Activated naive CD4-positive, alpha-beta T cell (primary cell): ENCODE data around the gene TFDP1.

Experiments used
- DNase-seq, 4 experiments: peaks; one replicate each; lab custom pipeline; 2025; lab: John Stamatoyannopoulos, UW

Gene TFDP1

DNA sequence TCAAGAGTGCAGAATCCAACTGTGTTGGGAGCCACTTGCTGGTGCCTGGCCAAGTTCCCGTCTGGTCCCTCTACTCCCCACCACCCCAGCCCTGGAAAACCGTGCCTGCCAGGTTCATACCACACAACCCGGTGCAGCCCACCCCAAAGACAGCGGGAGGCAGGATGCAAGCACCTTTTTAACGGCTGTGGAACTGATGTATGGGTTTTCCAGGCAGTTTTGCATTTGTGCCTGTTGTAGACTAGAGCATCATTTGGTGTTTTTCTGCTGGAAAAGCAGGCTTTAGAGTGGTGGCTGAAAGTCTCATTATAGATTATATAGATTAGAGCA is 13.5 kb downstream of the TFDP1 start:
- DNase-seq, result no peak

GRCh38 chr13:113598481-113598880 is 13.9 kb downstream of the TFDP1 start:
- no peak for DNase-seq

DNA sequence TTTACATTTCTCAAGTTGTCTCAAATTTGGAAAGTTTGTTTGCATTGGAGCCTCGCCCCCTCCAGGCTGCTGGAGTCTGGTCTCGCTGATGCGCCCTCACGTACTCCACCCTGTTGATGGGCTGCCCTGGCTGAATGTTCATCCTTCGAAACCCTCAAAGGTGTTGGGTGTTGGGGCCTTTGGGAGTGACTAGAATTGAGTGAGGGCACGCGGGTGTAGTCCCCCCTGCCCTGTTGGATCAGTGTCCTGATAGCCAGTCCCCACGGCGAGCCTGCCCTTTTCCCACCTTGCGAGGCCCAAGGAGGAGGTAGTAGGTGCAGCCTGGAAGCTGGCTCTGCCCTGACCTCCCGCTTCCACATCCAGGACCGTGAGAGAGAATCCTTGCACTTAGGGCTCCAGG is 14.8 kb downstream of the TFDP1 start:
- no peak for DNase-seq

- DNase-seq, result no peak
Observed at GRCh38 chr13:113601166-113602070, 16.9 kb downstream of the TFDP1 start.

DNA sequence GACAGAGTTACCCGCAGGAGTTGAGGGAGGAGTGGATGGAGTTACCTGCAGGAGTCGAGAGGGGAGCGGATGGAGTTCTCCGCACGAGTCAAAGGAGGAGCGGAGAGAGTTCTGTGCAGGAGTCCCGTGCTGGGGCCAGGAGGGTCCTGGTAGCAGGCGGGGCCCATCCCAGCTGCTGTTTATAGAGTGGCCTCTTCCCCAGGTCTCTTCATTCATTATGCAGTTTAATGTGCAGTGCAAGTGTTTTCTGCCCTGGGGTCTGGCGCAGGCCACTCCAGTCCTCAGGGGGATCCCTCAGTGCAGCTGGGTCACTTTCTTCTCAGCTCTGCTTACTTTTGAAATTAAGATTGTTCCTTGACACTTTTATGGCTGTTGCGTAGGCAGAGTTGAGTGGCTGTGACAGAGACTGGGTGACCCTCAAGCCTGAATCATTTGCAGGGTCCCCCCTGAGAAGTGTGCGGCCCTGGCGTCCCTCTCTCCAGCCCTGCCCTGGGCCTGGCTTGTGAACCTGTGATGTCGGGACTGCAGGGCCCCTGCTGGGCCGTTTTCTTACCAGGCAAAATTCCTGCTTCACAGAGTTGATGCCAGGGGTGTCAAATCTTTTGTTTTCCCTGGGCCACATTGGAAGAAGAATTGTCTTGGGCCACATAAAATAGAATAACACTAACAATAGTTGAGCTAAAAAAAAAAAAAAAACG is 17.9 kb downstream of the TFDP1 start:
- no peak for DNase-seq

DNA sequence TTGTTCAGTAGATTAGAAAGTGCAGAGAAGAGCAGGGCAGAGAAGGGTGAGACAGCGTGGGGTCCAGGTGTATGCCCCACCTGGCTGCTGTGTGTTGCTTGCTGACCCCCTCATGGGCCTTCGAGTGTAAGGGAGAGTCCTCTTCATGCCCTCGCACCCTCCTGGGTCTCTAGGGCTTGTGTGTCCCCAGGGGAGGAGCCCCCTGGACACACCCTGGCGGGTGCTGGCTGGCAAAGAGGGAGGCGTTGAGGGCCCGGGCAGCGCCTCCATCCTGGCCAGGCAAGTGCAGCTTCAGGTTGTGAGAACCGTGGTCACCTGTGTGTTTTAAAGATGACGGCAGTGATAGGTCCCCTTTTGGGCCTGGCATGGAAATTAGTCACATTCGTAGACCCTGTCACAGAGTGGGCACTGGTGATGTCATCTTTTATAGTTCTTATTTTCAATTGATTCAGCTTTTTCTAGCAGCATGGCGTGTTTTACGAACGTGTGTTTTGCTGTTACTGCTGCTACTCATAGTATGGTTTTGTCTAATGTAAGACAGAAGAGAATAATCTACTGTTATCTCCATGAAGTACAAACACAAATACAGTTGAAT is 18.7 kb downstream of the TFDP1 start:
- no peak for DNase-seq

- no peak for DNase-seq
Observed at GRCh38 chr13:113604186-113604585, 19.6 kb downstream of the TFDP1 start.

- DNase-seq, result no peak
Observed at GRCh38 chr13:113605461-113605860, 20.9 kb downstream of the TFDP1 start.

GRCh38 chr13:113605866-113606438 is 21.4 kb downstream of the TFDP1 start:
- no peak for DNase-seq

DNA sequence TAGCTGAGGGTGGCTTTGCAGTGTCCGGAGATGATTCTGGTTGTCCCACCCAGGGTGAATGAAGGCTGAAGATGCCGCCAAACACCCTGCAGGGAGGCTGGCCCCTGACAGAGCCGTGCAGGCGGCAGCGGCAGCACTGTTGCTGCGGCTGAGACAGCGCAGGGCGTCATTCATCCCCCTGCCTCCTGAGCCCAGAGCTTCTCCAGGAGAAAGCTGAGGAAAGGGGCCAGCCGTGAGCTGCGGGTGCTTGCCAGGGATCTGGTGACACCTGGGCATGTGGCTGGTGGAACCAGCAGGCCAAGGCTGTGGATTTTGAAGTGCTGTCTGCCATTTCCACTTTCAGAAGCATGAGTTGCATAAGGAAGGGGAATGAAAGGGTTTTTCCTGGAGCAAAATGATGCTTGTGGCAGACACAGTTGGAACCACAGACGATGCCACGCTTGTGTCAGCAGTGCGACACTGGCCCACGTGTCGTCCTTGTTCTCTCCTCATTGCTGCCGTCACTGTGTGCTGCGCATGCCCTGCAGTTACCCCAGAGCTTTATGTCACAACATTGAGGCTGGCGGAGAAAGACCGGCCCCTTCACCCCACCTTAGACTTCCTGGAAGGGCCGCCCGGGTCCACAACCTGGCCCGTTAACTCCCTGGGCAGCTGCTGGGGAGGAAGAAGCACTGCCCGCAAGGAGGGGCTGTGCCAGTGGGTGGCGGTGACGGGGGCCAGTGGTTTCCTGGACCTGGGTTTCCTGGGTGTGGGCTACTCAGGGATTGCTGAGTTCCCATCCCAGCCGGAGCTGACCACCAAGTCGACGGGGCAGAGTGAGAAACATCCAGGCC is 22.7 kb downstream of the TFDP1 start:
- no peak for DNase-seq

GRCh38 chr13:113607889-113608635 is 23.5 kb downstream of the TFDP1 start:
- no peak for DNase-seq

- DNase-seq, result no peak
Observed at GRCh38 chr13:113608967-113609533, 24.5 kb downstream of the TFDP1 start.

DNA sequence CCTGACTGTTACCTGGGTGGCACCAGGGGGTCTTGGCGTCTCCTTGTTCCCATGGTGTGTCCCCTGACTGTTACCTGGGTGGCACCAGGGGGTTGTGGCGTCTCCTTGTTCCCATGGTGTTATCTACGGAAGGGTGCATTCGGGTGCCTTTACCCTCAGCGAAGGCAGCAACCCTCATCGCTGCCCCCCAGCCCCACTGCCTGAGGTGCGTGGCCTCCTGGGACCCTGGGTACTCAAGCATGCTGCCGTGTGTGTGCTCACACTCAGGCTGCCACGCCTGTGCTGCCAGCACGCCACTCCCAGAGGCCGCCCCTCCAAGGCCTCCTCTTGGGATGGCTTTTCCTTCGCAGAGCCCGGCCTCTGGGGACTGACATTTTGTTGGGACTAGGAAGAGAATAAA is 25.1 kb downstream of the TFDP1 start:
- DNase-seq, result no peak

DNA sequence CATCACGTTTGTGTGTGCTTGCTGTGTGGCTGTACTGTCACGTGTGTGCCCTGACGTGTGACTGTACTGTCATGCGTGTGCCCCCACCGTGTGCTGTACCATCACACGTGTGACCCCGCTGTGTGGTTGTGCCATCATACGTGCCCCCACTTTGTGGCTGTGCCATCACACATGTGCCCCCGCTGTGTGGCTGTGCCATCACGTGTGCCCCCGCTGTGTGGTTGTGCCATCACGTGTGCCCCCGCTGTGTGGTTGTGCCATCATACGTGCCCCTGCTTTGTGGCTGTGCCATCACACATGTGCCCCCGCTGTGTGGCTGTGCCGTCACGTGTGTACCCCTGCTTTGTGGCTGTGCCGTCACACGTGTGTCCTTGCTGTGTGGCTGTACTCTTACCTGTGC is 25.7 kb downstream of the TFDP1 start:
- DNase-seq, result no peak

DNA sequence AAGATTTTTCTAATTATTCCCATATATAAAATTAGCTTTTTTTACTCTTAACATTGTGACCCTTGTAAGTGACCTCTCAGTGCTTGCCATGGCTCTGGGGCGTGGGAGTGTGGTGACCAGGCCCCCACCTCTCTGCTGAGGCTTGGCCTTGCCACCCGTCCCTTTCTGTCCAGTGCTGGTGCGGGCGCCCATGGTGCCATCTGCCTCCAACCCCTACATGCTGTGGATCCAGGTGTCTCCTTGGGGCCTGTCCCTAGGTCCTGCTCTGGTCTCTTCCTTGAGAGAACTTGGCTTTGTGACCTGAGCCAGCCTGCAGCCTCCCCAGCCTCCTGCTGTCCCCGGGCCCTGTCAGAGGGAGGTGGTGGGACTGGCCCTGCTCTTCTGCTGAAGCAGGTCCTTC is 27.4 kb downstream of the TFDP1 start:
- no peak for DNase-seq

GRCh38 chr13:113612607-113613006 is 28.1 kb downstream of the TFDP1 start:
- no peak for DNase-seq

DNA sequence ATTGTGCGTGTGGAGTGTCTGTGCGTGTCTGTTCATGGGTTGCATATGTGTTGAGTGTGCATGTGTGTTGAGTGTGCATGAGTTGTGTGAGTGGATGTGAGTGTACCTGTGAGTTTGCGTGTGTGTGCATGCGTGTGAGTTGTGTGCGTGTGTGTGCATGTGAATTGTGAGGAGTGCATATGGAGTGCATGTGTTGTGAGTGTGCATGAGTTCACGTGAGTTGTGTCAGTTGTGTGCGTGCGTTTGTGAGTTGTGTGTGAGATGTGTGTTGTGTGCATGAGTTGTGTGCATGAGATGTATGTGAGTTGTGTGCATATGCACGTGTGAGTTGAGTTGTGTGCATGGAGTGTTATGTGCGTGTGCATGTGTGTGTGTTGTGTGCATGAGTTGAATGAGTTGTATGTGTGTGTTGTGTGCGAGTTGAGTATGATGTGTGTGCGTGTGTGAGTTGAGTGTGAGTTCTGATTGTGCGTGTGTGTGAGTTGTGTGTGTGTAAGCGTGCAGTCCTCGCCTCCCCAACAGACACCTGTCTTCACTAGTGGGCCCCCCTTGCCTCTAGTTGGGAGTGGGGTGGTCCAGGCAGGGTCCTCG is 29.3 kb downstream of the TFDP1 start:
- DNase-seq, result no peak

DNA sequence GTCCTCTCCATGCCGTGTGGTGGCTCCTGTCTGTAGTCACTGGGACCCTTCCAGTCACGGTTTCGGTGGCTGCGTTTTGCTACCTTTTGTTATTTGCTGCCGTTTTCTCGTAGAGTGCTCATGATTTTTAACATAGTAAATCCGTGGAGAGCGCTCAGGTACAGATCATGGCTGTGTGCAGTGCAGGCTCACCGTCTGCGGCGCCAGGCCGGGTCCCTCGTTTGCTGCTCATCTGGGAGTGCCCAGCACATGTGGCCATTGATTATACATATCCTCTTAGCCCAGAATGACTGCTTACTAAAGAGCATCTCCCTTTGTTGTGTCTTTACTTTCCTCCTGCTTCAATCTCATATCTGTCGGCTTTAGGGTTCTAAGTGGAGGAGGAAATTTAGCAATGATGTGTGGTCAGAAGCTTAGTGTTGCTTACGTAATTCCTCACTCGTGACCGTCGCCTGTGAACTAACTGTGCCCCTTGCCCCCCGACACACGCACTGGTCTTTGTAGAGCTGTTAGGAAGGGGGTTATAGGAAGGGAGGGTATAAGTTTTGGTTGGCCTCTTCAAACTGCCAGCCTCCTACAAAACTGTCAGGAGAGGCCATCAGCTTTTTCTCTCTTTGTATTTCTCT is 31.8 kb downstream of the TFDP1 start:
- DNase-seq, result no peak

DNA sequence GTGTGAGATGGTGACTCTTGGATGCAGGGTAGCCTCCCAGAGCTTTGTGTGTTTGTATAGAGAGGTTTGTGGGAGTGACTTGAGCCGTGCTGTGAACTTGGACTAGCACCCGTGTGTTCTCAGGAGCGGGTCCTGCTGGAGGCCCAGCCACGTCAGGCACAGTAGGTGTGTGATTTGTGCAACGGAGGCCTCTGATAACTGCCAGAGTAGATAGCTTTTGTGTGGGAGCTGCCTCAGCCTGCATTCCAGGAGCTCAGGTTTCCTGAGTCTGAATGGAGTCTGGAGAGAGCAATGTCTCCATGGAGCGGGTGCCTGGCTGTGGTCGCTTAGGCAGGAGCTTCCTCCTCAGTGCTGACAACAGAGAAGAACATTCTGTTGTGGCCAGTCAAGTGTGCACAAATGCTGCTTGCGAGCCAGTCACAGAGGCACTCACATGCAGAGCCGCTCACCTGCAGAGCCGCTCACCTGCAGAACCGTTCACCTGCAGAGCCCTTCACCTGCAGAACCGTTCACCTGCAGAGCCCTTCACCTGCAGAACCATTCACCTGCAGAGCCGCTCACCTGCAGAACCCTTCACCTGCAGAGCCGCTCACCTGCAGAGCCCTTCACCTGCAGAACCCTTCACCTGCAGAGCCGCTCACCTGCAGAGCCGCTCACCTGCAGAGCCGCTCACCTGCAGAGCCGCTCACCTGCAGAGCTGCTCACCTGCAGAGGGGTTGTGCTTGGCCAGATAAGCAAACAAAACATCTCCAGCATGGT is 32.6 kb downstream of the TFDP1 start:
- no peak for DNase-seq
